Cardiac muscle cell (in vitro differentiated cells and primary cell): Measurements from ENCODE around the gene C16orf96. TPM values are rescaled to one million over a fixed set of nuclear protein-coding genes. Genes with fewer than 3 reads are reported as not detected.

Experiments used
- DNase-seq, 2 donors: peaks; one replicate each; pipeline versions ENCODE4 v3.0.0 to v3.0.0-alpha.2; 2010 to 2017; ENCODE audit warnings: low read depth in 1 of 2, low spot score in 1 of 2
- H3K27ac ChIP-seq: fragments of 200-600 bp; sonication (generic); 2 replicates; pipeline ENCODE4 v1.5.1; 2016
- H3K27me3 ChIP-seq: fragments of 200-600 bp; sonication (generic); 2 replicates; pipeline ENCODE4 v1.6.0; 2016; ENCODE audit warnings: control low read depth
- H3K36me3 ChIP-seq: fragments of 200-600 bp; sonication (generic); 2 replicates; pipeline ENCODE4 v1.5.1; 2016; ENCODE audit warnings: control low read depth
- H3K4me1 ChIP-seq: fragments of 200-600 bp; sonication (generic); 2 replicates; pipeline ENCODE4 v1.8.1; 2017; ENCODE audit warnings: low read depth, mild to moderate bottlenecking, mixed run types
- H3K4me3 ChIP-seq: fragments of 200-600 bp; sonication (generic); 2 replicates; pipeline ENCODE4 v1.5.1; 2016; ENCODE audit warnings: mild to moderate bottlenecking
- H3K9me3 ChIP-seq: fragments of 200-600 bp; sonication (generic); 2 replicates; pipeline ENCODE4 v1.5.1; 2017; ENCODE audit warnings: low read depth, mild to moderate bottlenecking, control low read depth
- CTCF ChIP-seq: IDR thresholded peaks from 2 replicates; pipeline ENCODE4 v1.5.1; 2012; ENCODE audit warnings: low read depth, mild to moderate bottlenecking, low read length
- polyA plus RNA-seq: library from polyadenylated mRNA; unstranded; fragments of >200 nt; fragmentation: Nextera tagmentation; extraction: Ambion mirVana; gene quantifications from 2 replicates; pipeline ENCODE4 v1.2.1, GENCODE V29; 2016
- total RNA-seq: library from RNA; depleted of rRNA; stranded (reverse); fragments of >200 nt; gene quantifications from 2 replicates; pipeline ENCODE4 v1.2.3, GENCODE V29; 2016

Gene C16orf96
- total and polyA plus RNA-seq, 2 experiments from 2014 or later = 0.39 to 3.6 TPM

- H3K27ac ChIP-seq = no peak overlapping the region
- H3K4me3 ChIP-seq = no peak overlapping the region
- no peak for DNase-seq
These were observed 48.3 kb downstream of the C16orf96 start for GRCh38 chr16:4604401-4604800.

GRCh38 chr16:4606354-4606753 lies 50.2 kb downstream of the C16orf96 start:
- no peaks in the 10 kb centered on the region for H3K27me3 ChIP-seq
- no peaks in the 10 kb centered on the region for H3K9me3 ChIP-seq
- H3K4me3 ChIP-seq = no peak overlapping the region
- no peak overlapping the region for H3K27ac ChIP-seq
- TF ChIP-seq CTCF = no peak
- no peak for DNase-seq
- peaks cover 4% of the 10 kb centered on the region for H3K36me3 ChIP-seq
- no peaks in the 10 kb centered on the region for H3K4me1 ChIP-seq

More at GRCh38 chr16:4604401-4604800, 48.3 kb downstream of the C16orf96 start:
- peaks cover 4% of the 10 kb centered on the region for H3K36me3 ChIP-seq
- no peaks in the 10 kb centered on the region for H3K27me3 ChIP-seq
- H3K4me1 ChIP-seq = no peaks in the 10 kb centered on the region
- H3K9me3 ChIP-seq = no peaks in the 10 kb centered on the region
- TF ChIP-seq CTCF = no peak

- H3K27ac ChIP-seq = no peak overlapping the region
- no peaks in the 10 kb centered on the region for H3K4me1 ChIP-seq
- TF ChIP-seq CTCF = no peak
- H3K4me3 ChIP-seq = no peak overlapping the region
- H3K27me3 ChIP-seq = no peaks in the 10 kb centered on the region
- peaks cover 4% of the 10 kb centered on the region for H3K36me3 ChIP-seq
- no peaks in the 10 kb centered on the region for H3K9me3 ChIP-seq
- DNase-seq = no peak
These were observed 51.9 kb downstream of the C16orf96 start for GRCh38 chr16:4607841-4608703.

- peaks cover 4% of the 10 kb centered on the region for H3K36me3 ChIP-seq
- H3K9me3 ChIP-seq = no peaks in the 10 kb centered on the region
- H3K27ac ChIP-seq = no peak overlapping the region
- no peak for TF ChIP-seq CTCF
- DNase-seq = no peak
- no peaks in the 10 kb centered on the region for H3K4me1 ChIP-seq
- H3K4me3 ChIP-seq = no peak overlapping the region
- no peaks in the 10 kb centered on the region for H3K27me3 ChIP-seq
These were observed 52.5 kb downstream of the C16orf96 start for GRCh38 chr16:4608704-4608980.

GRCh38 chr16:4609200-4610010 lies 53.3 kb downstream of the C16orf96 start:
- Histone ChIP-seq H3K9me3 (no peaks in the 10 kb centered on the region), H3K4me3 (no peak overlapping the region), H3K27me3 (no peaks in the 10 kb centered on the region), H3K4me1 (no peaks in the 10 kb centered on the region), H3K36me3 (peaks cover 4% of the 10 kb centered on the region), H3K27ac (no peak overlapping the region)
- no peak for TF ChIP-seq CTCF
- DNase-seq = no peak
